ENCODE measurements around the gene ASB2. TPM values are rescaled to one million over a fixed set of nuclear protein-coding genes. Genes with fewer than 3 reads are reported as not detected.

The ASB2 gene
- total and polyA plus RNA-seq, 2 experiments from 2014 or later: 191 to 208 TPM

DNA sequence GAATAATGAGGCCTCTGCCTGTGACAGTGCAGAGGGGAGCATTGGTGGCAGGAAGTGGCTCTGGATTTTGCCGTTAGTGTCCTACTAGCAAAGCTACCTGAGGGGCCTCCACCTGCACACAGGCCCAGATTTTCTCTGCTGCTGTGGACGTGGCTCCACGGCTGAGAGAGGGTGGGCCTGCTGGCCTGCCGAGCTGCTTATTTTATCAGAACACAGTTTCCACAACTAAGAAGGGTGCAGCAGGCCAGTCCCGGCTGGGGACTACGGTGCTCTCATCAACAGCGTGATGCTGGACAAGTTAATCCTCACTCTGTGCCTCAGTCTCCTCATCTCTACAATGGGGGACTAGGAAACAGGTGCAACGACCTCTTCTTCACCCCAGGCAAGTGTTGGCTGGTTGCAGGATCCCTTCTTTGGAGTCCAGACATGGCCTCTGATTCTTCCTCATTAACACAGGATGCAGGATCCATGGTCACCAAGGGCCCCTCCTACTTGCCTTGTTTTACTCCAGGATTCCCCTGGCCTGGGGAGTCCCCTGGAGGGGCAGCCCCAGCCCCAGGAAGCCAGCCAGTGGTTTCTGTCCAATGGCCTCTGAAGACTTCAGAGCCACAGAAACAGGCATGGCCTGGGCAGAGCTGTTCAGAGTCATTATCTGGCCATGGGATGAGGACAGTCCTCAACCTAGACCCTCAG is 45.9 kb downstream of the ASB2 start:
- Histone ChIP-seq H3K27me3 (no peaks in the 10 kb centered on the region), H3K9me3 (ENCODE audit: low read depth) (no peaks in the 10 kb centered on the region), H3K4me3 (no peak overlapping the region), H3K27ac (no peak overlapping the region), H3K36me3 (peaks cover 29% of the 10 kb centered on the region), H3K4me1 (ENCODE audit: low read depth) (no peaks in the 10 kb centered on the region)
- TF ChIP-seq CTCF (IDR thresholded peaks at IDR 0.05; ENCODE audit: low read depth, low read length): no peak
- no peak for DNase-seq (ENCODE audit: low read depth in 1 of 2, low spot score in 1 of 2)

- Histone ChIP-seq H3K27me3 (no peaks in the 10 kb centered on the region), H3K27ac (no peak overlapping the region), H3K4me1 (ENCODE audit: low read depth) (no peaks in the 10 kb centered on the region), H3K4me3 (no peak overlapping the region), H3K9me3 (ENCODE audit: low read depth) (no peaks in the 10 kb centered on the region), H3K36me3 (peaks cover 23% of the 10 kb centered on the region)
- TF ChIP-seq CTCF (IDR thresholded peaks at IDR 0.05; ENCODE audit: low read depth, low read length): no peak
- no peak for DNase-seq (ENCODE audit: low read depth in 1 of 2, low spot score in 1 of 2)
Measured at GRCh38 chr14:93929657-93930056, 46.7 kb downstream of the ASB2 start.

GRCh38 chr14:93929048-93929535 is 47.3 kb downstream of the ASB2 start:
- no peaks in the 10 kb centered on the region for H3K27me3 ChIP-seq
- no peak for TF ChIP-seq CTCF (IDR thresholded peaks at IDR 0.05; ENCODE audit: low read depth, low read length)
- no peak overlapping the region for H3K27ac ChIP-seq
- H3K4me1 ChIP-seq (ENCODE audit: low read depth): no peaks in the 10 kb centered on the region
- peaks cover 17% of the 10 kb centered on the region for H3K36me3 ChIP-seq
- DNase-seq (ENCODE audit: low read depth in 1 of 2, low spot score in 1 of 2): no peak
- no peak overlapping the region for H3K4me3 ChIP-seq
- H3K9me3 ChIP-seq (ENCODE audit: low read depth): no peaks in the 10 kb centered on the region

DNA sequence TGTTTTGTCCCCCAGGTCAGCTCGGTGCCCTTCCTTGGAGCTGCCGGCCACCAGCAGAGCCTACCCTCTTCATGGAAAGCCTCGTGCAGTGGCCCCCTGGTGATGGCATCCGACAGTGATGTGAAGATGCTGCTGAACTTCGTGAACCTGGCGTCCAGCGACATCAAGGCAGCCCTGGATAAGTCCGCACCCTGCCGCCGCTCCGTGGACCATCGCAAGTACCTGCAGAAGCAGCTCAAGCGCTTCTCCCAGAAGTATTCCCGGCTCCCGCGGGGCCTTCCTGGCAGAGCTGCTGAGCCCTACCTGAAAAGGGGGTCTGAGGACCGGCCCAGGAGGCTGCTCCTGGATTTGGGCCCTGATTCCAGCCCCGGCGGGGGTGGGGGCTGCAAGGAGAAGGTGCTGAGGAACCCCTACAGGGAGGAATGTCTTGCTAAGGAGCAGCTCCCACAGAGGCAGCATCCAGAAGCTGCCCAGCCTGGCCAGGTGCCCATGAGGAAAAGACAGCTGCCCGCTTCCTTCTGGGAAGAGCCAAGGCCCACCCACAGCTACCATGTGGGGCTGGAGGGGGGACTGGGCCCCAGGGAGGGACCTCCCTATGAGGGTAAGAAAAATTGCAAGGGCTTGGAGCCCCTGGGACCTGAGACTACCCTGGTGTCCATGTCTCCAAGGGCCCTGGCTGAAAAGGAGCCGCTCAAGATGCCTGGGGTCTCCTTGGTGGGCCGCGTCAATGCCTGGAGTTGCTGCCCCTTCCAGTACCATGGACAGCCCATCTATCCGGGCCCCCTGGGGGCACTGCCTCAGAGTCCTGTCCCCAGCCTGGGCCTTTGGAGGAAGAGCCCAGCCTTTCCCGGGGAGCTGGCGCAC is 48.0 kb downstream of the ASB2 start:
- peaks cover 11% of the 10 kb centered on the region for H3K36me3 ChIP-seq
- H3K27ac ChIP-seq: no peak overlapping the region
- no peak for TF ChIP-seq CTCF (IDR thresholded peaks at IDR 0.05; ENCODE audit: low read depth, low read length)
- no peaks in the 10 kb centered on the region for H3K4me1 ChIP-seq (ENCODE audit: low read depth)
- DNase-seq (ENCODE audit: low read depth in 1 of 2, low spot score in 1 of 2): no peak
- H3K4me3 ChIP-seq: no peak overlapping the region
- H3K27me3 ChIP-seq: no peaks in the 10 kb centered on the region
- H3K9me3 ChIP-seq (ENCODE audit: low read depth): no peaks in the 10 kb centered on the region

- Histone ChIP-seq H3K27me3 (no peaks in the 10 kb centered on the region), H3K36me3 (peaks cover 6% of the 10 kb centered on the region), H3K4me3 (no peak overlapping the region), H3K27ac (no peak overlapping the region), H3K4me1 (ENCODE audit: low read depth) (no peaks in the 10 kb centered on the region), H3K9me3 (ENCODE audit: low read depth) (no peaks in the 10 kb centered on the region)
- TF ChIP-seq CTCF (IDR thresholded peaks at IDR 0.05; ENCODE audit: low read depth, low read length): no peak
- DNase-seq (ENCODE audit: low read depth in 1 of 2, low spot score in 1 of 2): no peak
Measured at GRCh38 chr14:93927800-93928145, 48.6 kb downstream of the ASB2 start.

Data from cardiac muscle cell (in vitro differentiated cells and primary cell).